Measurements from ENCODE around the gene LCE1F.

LCE1F gene

DNA sequence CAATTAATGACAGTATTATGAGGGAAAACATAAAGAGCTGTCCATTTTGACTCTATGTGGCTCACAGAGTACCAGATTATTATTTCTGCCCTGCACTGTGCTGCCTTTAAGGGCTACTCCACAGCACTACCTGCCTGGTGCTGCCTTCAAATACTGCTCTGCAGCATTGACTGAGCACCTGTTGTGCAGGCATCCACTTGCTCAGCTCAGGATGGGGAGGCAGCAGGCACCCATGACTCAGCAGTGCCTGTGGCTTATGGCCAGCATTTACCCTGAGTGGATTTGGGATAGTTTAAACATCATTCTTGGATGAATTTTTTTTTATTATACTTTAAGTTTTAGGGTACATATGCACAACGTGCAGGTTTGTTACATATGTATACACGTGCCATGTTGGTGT, 18.1 kb upstream of the LCE1F start:
- no peak for DNase-seq (ENCODE audit: low spot score)
- no peak for TF ChIP-seq CTCF (IDR thresholded peaks at IDR 0.05; ENCODE audit: borderline replicate concordance, control extremely low read depth, extremely low read depth, insufficient read depth, missing control alignments)
- in situ Hi-C loops (cut with MboI; ENCODE audit: low sequenced_read_pairs, unreplicated experiment): no loop called here

- TF ChIP-seq CTCF (IDR thresholded peaks at IDR 0.05; ENCODE audit: borderline replicate concordance, control extremely low read depth, extremely low read depth, insufficient read depth, missing control alignments): no peak
- no peak for DNase-seq (ENCODE audit: low spot score)
- in situ Hi-C loops (cut with MboI; ENCODE audit: low sequenced_read_pairs, unreplicated experiment): no loop called here
Measured at GRCh38 chr1:152757747-152758146, 17.2 kb upstream of the LCE1F start, which contains the start of gene KPRP. KPRP (plus strand) TSS chr1:152758025; CDS start chr1:152759589, 1,564 bp downstream.

DNA sequence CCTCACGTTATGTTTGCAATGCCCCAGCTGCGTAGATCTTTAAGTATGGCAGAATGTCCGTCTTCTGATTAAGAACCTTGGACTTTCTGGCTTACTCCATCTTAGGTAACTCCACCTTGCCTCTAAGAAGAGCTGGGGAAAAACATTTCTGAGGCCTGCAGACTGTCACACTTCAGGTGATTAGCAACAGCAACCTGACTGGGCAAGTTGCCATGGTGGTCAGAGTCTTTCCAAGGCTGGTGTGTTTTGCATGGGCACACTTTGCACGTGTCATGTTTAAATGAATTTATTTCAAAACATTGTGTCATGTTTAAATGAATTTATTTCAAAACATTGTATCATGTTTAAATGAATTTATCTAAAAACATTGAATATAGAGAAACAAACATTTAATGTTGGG, 16.3 kb upstream of the LCE1F start:
- DNase-seq (ENCODE audit: low spot score): no peak
- in situ Hi-C loops (cut with MboI; ENCODE audit: low sequenced_read_pairs, unreplicated experiment): no loop called here
- no peak for TF ChIP-seq CTCF (IDR thresholded peaks at IDR 0.05; ENCODE audit: borderline replicate concordance, control extremely low read depth, extremely low read depth, insufficient read depth, missing control alignments)

DNA sequence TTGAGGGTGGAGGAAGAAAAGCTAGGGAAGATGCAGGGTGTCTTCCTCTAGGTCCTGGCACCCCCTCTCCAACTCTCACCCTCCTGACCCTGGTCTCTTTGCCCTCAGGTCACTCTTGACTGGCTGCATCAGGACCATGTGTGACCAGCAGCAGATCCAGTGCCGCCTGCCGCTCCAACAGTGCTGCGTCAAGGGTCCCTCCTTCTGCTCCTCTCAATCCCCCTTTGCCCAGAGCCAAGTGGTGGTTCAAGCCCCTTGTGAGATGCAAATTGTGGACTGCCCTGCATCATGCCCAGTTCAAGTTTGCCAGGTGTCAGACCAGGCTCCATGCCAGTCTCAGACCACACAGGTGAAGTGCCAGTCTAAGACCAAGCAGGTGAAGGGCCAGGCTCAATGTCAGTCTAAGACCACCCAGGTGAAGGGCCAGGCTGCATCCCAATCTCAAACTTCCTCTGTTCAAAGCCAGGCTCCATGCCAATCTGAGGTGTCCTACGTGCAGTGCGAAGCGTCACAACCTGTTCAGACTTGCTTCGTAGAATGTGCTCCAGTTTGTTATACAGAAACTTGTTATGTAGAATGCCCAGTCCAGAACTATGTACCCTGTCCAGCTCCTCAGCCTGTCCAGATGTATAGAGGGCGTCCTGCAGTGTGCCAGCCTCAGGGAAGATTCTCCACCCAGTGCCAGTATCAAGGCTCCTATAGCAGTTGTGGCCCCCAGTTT, 15.3 kb upstream of the LCE1F start:
- in situ Hi-C loops (cut with MboI; ENCODE audit: low sequenced_read_pairs, unreplicated experiment): no loop called here
- no peak for TF ChIP-seq CTCF (IDR thresholded peaks at IDR 0.05; ENCODE audit: borderline replicate concordance, control extremely low read depth, extremely low read depth, insufficient read depth, missing control alignments)

DNA sequence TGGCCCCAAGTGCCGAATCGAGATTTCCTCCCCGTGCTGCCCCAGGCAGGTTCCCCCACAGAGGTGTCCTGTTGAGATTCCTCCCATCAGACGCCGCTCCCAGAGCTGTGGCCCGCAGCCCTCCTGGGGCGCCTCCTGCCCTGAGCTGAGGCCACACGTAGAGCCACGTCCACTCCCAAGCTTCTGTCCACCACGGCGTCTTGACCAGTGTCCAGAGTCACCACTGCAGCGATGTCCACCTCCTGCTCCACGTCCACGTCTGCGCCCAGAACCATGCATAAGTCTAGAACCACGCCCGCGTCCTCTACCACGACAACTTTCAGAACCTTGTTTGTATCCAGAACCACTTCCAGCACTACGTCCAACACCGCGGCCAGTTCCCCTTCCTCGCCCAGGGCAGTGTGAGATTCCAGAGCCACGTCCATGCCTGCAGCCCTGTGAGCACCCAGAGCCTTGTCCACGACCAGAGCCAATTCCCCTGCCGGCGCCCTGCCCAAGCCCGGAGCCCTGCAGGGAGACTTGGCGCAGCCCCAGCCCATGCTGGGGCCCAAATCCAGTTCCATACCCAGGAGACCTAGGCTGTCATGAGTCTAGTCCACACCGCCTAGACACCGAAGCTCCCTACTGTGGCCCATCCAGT, 14.3 kb upstream of the LCE1F start:
- in situ Hi-C loops (cut with MboI; ENCODE audit: low sequenced_read_pairs, unreplicated experiment): no loop called here
- DNase-seq (ENCODE audit: low spot score): no peak
- no peak for TF ChIP-seq CTCF (IDR thresholded peaks at IDR 0.05; ENCODE audit: borderline replicate concordance, control extremely low read depth, extremely low read depth, insufficient read depth, missing control alignments)

More for the DNA sequence above, 15.3 kb upstream of the LCE1F start:
- DNase-seq (ENCODE audit: low spot score): no peak

GRCh38 chr1:152761609-152762213, 13.2 kb upstream of the LCE1F start:
- no peak for DNase-seq (ENCODE audit: low spot score)
- in situ Hi-C loops (cut with MboI; ENCODE audit: low sequenced_read_pairs, unreplicated experiment): no loop called here
- no peak for TF ChIP-seq CTCF (IDR thresholded peaks at IDR 0.05; ENCODE audit: borderline replicate concordance, control extremely low read depth, extremely low read depth, insufficient read depth, missing control alignments)
